Esophagus (tissue), 2 donors: ENCODE data around the gene BCAN. TPM values are rescaled to one million over a fixed set of nuclear protein-coding genes. Genes with fewer than 3 reads are reported as not detected.

Experiments
- H3K27ac ChIP-seq, 2 donors: one replicate each; pipeline ENCODE4 v1.5.1; 2013; ENCODE audit warnings: low read depth in 2 of 2, mild to moderate bottlenecking in 2 of 2, inconsistent platforms in 1 of 2, low read length in 1 of 2, moderate library complexity in 1 of 2
- H3K27me3 ChIP-seq, 2 donors: one replicate each; pipeline ENCODE4 v1.6.1; 2013; ENCODE audit warnings: low read length in 2 of 2, control low read depth in 1 of 2, mild to moderate bottlenecking in 1 of 2; ENCODE audit not compliant: insufficient read depth in 2 of 2, control insufficient read depth in 1 of 2
- H3K36me3 ChIP-seq, 2 donors: one replicate each; pipeline ENCODE4 v1.6.1; 2013; ENCODE audit warnings: low read length in 1 of 2; ENCODE audit not compliant: control insufficient read depth in 2 of 2, insufficient read depth in 2 of 2
- H3K4me1 ChIP-seq, 2 donors: one replicate each; pipeline ENCODE4 v1.6.1; 2013; ENCODE audit warnings: low read length in 1 of 2; ENCODE audit not compliant: control insufficient read depth in 2 of 2, insufficient read depth in 2 of 2
- H3K4me3 ChIP-seq, 2 donors: one replicate each; pipeline ENCODE4 v1.5.1; 2013; ENCODE audit warnings: low read length in 2 of 2, mild to moderate bottlenecking in 2 of 2, low read depth in 1 of 2, moderate library complexity in 1 of 2
- H3K9me3 ChIP-seq, 2 donors: one replicate each; pipeline ENCODE4 v1.6.1; 2013; ENCODE audit warnings: mild to moderate bottlenecking in 2 of 2, low read depth in 1 of 2, low read length in 1 of 2, moderate library complexity in 1 of 2; ENCODE audit not compliant: control insufficient read depth in 2 of 2, insufficient read depth in 1 of 2
- whole genome bisulfite sequencing, 2 donors: extraction: QIAGEN DNeasy Blood & Tissue Kit; methylation state at CpG; one replicate each; pipeline ENCODE4 v1.1.7; 2013; 5-methylcytosine and 5-hydroxymethylcytosine counted together
- polyA plus RNA-seq, 2 donors: library from polyadenylated mRNA; stranded (reverse); fragments of 200-250 nt; gene quantifications; one replicate each; pipeline ENCODE4 v1.2.3, GENCODE V29; 2013
- donor health status: healthy with polysubstance abuse.
- donor health status: Bipolar disorder and iron deficiency.

BCAN gene
- polyA plus RNA-seq, 2 donors = 0.01 to 0.04 TPM

GRCh38 chr1:156664046-156664766, 22.3 kb downstream of the BCAN start:
- Histone ChIP-seq H3K9me3 (no peaks in the 10 kb centered on the region), H3K4me1 (peaks cover 8 to 22% of the 10 kb centered on the region in 2 donors), H3K27ac (peak overlapping the region; percentile 35 to 57), H3K36me3 (no peaks in the 10 kb centered on the region), H3K4me3 (no peak overlapping the region), H3K27me3 (no peaks in the 10 kb centered on the region)
- 57 to 60% methylated on average over 5 of the region's 5 CpGs for WGBS, 2 donors

GRCh38 chr1:156664767-156665411, 23.0 kb downstream of the BCAN start:
- H3K4me1 ChIP-seq = peaks cover 8 to 17% of the 10 kb centered on the region in 2 donors
- H3K27me3 ChIP-seq = no peaks in the 10 kb centered on the region
- H3K4me3 ChIP-seq = no peak overlapping the region
- H3K27ac ChIP-seq = peak overlapping the region; percentile 35 to 57
- H3K9me3 ChIP-seq = no peaks in the 10 kb centered on the region
- no peaks in the 10 kb centered on the region for H3K36me3 ChIP-seq
- WGBS, 2 donors = 31 to 34% methylated on average over 16 of the region's 16 CpGs

GRCh38 chr1:156665539-156665938, 23.6 kb downstream of the BCAN start:
- Histone ChIP-seq H3K27ac (peak overlapping the region; percentile 32 to 45), H3K9me3 (no peaks in the 10 kb centered on the region), H3K4me3 (no peak overlapping the region), H3K4me1 (peaks cover 8 to 13% of the 10 kb centered on the region in 2 donors), H3K27me3 (no peaks in the 10 kb centered on the region), H3K36me3 (no peaks in the 10 kb centered on the region)
- 48 to 61% methylated on average over 3 of the region's 3 CpGs for WGBS, 2 donors

- Histone ChIP-seq H3K4me3 (no peak overlapping the region), H3K4me1 (peaks cover 4 to 6% of the 10 kb centered on the region in 2 donors), H3K9me3 (no peaks in the 10 kb centered on the region), H3K27me3 (no peaks in the 10 kb centered on the region), H3K27ac (peak overlapping the region; percentile 44 to 53), H3K36me3 (no peaks in the 10 kb centered on the region)
- WGBS, 2 donors = 81 to 82% methylated on average over 9 of the region's 9 CpGs
Observed at GRCh38 chr1:156666862-156667609, 25.1 kb downstream of the BCAN start.

- Histone ChIP-seq H3K4me1 (peaks cover 2 to 4% of the 10 kb centered on the region in 2 donors), H3K4me3 (no peak overlapping the region), H3K27me3 (no peaks in the 10 kb centered on the region), H3K27ac (peak overlapping the region; percentile 53 to 71), H3K9me3 (no peaks in the 10 kb centered on the region), H3K36me3 (no peaks in the 10 kb centered on the region)
- WGBS, 2 donors = 46 to 49% methylated on average over 5 of the region's 5 CpGs
Observed at GRCh38 chr1:156667610-156667967, 25.7 kb downstream of the BCAN start.

GRCh38 chr1:156667968-156668709, 26.2 kb downstream of the BCAN start:
- Histone ChIP-seq H3K4me3 (no peak overlapping the region), H3K27me3 (no peaks in the 10 kb centered on the region), H3K9me3 (no peaks in the 10 kb centered on the region), H3K4me1 (peaks cover 2 to 4% of the 10 kb centered on the region in 2 donors), H3K27ac (peak overlapping the region; percentile 53 to 71), H3K36me3 (no peaks in the 10 kb centered on the region)
- 76 to 81% methylated on average over 9 of the region's 9 CpGs for WGBS, 2 donors

DNA sequence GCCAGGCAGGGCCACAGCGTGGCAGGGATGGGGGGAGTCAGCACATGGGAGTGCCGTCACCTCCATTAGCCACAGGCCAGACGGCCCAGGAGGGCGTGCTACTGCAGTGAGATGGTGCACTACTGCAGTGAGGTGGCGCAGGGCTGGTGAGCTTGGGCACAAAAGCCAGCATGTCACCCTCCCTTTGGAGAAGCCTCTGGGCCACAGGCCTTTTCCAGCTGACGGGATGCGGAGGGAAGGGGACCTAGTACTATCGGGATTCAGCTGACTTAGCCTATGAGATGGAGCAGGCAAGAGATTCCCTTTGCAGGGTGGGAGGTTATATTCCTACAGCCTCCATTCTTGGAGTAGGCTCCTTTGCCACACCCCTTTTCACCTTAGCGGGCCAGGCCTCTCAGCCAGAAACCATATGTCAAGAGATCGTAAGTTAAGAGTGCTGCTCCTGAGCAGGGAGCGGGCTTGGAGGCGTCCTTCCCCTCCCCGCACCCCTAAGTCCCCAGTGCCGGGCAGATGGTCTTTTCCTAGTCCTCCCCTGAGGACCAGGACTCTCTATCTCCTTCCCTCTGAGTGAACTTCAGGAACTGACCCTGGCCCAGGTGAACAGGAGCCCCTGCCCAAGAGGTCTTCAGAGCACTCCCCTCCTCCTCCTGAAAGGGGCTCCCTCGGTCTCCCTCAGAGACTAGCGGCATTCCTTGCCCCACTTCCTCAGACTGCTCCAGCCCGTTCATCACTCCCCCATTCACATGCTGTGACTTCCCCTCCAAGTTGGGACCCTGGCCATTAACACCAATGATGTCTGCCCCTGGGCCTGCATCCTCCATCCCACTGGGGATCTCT, 27.1 kb downstream of the BCAN start:
- H3K27ac ChIP-seq = peak overlapping the region; percentile 34 to 53
- H3K27me3 ChIP-seq = no peaks in the 10 kb centered on the region
- 85 to 90% methylated on average over 17 of the region's 17 CpGs for WGBS, 2 donors
- H3K9me3 ChIP-seq = no peaks in the 10 kb centered on the region
- no peak overlapping the region for H3K4me3 ChIP-seq
- H3K36me3 ChIP-seq = no peaks in the 10 kb centered on the region
- peaks cover 2 to 4% of the 10 kb centered on the region in 2 donors for H3K4me1 ChIP-seq

DNA sequence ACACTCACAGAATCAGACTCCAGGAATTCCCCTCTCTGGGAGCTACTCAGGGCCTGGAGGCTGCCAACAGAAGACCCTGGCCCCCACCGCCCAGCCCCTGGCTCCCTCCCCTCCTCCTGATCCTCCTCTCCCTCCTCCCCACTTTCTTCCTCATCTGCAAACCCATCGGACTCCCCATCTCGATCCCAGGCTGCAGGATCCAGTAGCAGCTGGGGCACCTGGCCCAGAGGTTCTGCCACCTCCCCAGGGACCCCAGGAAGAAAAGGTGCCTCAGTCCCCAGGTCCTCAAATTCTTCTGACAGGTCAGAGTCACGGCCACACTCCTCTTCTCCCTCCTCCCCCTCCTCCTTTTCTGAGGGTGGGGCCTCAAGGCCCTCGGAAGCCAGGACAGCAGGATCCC, 27.9 kb downstream of the BCAN start:
- Histone ChIP-seq H3K9me3 (no peaks in the 10 kb centered on the region), H3K27me3 (no peaks in the 10 kb centered on the region), H3K27ac (no peak overlapping the region), H3K36me3 (no peaks in the 10 kb centered on the region), H3K4me3 (no peak overlapping the region), H3K4me1 (peaks cover 2 to 4% of the 10 kb centered on the region in 2 donors)
- WGBS, 2 donors = 58 to 62% methylated on average over 5 of the region's 5 CpGs
